ENCODE measurements around the gene ZNF644.

The ZNF644 gene

DNA sequence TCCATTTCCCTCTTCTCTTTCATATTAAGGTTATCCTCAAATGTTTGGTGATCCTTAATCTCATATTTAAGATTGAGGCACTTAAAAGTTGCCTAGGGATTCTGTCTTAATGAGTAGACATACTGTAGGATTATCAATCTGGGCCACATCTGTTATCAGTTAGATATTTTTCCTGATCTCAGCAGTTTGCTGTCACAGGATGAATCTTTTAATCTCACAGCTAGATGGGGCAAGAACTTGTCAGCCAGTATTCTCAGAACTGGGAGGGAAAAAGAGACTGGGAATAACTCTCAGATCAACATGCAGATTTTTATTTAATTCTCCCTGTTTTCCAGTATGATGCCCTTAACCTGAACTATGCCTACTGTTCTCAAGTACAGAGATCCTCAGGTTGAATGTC lies 14.0 kb downstream of the ZNF644 start:
- Mint-ChIP-seq H3K4me1 (peaks cover 8% of the 10 kb centered on the region), H3K9me3 (peaks cover 76% of the 10 kb centered on the region), H3K36me3 (ENCODE audit: low read depth) (peaks cover 94% of the 10 kb centered on the region), H3K27ac (no peak overlapping the region), H3K27me3 (ENCODE audit: low read depth, poor library complexity) (peaks cover 4% of the 10 kb centered on the region), H3K4me3 (no peak overlapping the region)
- DNase-seq = no peak
- TF ChIP-seq, protein P1, sequence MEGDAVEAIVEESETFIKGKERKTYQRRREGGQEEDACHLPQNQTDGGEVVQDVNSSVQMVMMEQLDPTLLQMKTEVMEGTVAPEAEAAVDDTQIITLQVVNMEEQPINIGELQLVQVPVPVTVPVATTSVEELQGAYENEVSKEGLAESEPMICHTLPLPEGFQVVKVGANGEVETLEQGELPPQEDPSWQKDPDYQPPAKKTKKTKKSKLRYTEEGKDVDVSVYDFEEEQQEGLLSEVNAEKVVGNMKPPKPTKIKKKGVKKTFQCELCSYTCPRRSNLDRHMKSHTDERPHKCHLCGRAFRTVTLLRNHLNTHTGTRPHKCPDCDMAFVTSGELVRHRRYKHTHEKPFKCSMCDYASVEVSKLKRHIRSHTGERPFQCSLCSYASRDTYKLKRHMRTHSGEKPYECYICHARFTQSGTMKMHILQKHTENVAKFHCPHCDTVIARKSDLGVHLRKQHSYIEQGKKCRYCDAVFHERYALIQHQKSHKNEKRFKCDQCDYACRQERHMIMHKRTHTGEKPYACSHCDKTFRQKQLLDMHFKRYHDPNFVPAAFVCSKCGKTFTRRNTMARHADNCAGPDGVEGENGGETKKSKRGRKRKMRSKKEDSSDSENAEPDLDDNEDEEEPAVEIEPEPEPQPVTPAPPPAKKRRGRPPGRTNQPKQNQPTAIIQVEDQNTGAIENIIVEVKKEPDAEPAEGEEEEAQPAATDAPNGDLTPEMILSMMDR (IDR thresholded peaks at IDR 0.05) = no peak

DNA sequence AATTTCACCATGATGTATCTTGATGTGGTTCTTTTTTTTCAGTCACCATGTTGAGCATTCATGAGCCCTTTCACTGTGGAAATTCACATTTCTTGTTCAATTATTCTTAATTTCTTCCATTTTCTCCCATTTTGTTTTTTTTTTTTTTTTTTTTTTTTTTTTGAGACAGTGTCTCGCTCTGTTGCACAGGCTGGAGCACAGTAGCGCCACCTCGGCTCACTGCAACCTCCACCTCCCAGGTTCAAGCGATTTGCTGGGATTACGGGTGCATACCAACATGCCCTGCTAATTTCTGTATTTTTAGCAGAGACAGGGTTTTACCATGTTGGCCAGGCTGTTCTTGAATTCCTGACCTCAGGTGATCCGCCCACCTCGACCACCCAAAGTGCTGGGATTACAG lies 14.7 kb downstream of the ZNF644 start:
- Mint-ChIP-seq H3K36me3 (ENCODE audit: low read depth) (peaks cover 94% of the 10 kb centered on the region), H3K27ac (no peak overlapping the region), H3K27me3 (ENCODE audit: low read depth, poor library complexity) (peaks cover 4% of the 10 kb centered on the region), H3K4me1 (peaks cover 1% of the 10 kb centered on the region), H3K4me3 (no peak overlapping the region), H3K9me3 (peaks cover 83% of the 10 kb centered on the region)
- TF ChIP-seq, protein P1 (IDR thresholded peaks at IDR 0.05) = no peak
- DNase-seq = no peak

DNA sequence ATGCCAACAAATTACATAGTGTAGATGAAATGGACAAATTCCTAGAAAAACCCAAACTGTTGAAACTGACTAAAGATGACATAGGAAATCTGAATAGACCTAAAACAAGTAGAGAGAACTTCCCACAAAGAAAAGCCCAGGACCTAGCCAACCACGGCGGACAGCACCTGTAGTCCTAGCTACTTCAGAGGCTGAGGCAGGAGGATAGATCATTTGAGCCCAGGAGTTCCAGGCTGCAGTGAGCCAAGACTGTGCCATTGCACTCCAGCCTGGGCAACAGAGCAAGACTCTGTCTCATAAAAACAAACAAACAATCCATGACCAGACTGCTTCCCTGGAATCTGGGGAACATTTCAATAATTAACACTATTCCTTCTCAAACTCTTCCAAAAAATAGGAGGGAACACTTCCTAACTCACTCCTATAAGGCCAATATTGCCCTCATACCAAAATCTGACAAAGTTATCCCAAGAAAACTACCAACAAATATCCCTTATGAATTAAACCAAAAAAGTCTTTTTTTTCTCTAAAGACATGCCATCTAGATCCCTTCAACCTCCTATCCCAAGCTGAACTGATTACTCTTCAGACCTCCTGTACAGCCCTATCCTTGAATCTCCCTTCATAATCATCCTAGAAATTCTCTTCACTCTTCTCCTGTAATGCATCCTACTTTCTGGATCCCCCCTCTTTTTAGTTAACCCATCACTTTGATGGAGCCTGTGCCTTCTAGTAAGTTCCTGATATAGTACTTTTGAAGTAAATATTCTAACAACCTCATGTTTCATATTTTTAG lies 15.5 kb downstream of the ZNF644 start:
- Mint-ChIP-seq H3K36me3 (ENCODE audit: low read depth) (peaks cover 95% of the 10 kb centered on the region), H3K4me3 (no peak overlapping the region), H3K4me1 (no peaks in the 10 kb centered on the region), H3K9me3 (peaks cover 91% of the 10 kb centered on the region), H3K27me3 (ENCODE audit: low read depth, poor library complexity) (peaks cover 4% of the 10 kb centered on the region), H3K27ac (no peak overlapping the region)
- TF ChIP-seq, protein P1 (IDR thresholded peaks at IDR 0.05) = no peak
- no peak for DNase-seq

DNA sequence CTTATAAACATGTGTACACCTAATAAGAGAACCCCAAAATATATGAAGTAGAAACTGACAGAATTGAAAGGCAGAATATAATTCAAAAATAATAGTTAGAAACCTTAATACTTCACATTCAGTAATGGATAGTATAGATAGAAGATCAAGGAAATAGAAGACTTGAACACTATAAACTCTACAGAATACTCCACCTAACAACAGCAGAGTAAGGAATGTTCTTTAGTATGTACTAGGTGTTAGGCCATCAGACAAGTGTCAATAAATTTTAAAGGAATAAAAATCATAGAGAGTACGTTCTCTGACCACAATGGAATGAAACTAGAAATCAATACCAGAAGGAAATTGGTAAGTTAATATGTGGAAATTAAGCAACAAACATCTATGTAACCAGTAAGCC lies 16.6 kb downstream of the ZNF644 start:
- Mint-ChIP-seq H3K4me3 (no peak overlapping the region), H3K9me3 (peaks cover 91% of the 10 kb centered on the region), H3K4me1 (no peaks in the 10 kb centered on the region), H3K27ac (no peak overlapping the region), H3K27me3 (ENCODE audit: low read depth, poor library complexity) (peaks cover 1% of the 10 kb centered on the region), H3K36me3 (ENCODE audit: low read depth) (peaks cover 94% of the 10 kb centered on the region)
- TF ChIP-seq, protein P1 (IDR thresholded peaks at IDR 0.05) = no peak
- no peak for DNase-seq

DNA sequence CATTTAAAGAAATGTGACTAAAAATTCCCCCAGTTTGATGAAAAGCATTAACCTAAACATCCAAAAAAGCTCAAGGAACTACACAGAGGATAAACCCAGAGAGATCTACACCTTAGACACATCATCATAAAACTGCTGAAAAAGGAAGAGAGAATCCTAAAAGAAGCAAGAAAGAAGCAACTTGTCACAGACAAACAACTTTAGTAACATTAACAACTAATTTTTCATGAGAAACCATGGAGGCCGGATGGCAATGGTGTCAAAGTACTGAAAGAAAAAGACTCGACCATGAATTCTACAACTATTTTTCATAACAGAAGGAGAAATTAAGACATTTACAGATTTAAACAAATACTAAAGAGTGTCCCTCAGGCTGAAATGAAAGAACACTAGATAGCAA lies 17.7 kb downstream of the ZNF644 start:
- no peaks in the 10 kb centered on the region for H3K4me1 Mint-ChIP-seq
- TF ChIP-seq, protein P1 (IDR thresholded peaks at IDR 0.05) = no peak
- H3K27ac Mint-ChIP-seq = no peak overlapping the region
- H3K9me3 Mint-ChIP-seq = peaks cover 96% of the 10 kb centered on the region
- no peak overlapping the region for H3K4me3 Mint-ChIP-seq
- peaks cover 96% of the 10 kb centered on the region for H3K36me3 Mint-ChIP-seq (ENCODE audit: low read depth)
- DNase-seq = no peak
- H3K27me3 Mint-ChIP-seq (ENCODE audit: low read depth, poor library complexity) = no peaks in the 10 kb centered on the region
